H1 (cell line): ENCODE data around the gene CTBP2. TPM values are rescaled to one million over a fixed set of nuclear protein-coding genes. Genes with fewer than 3 reads are reported as not detected.

Experiments
- CTCF ChIA-PET: fragments of 300-600 bp; sonication (Branson Sonifier 250); formaldehyde crosslinking; loops from one replicate; lab custom pipeline; 2021; ENCODE audit not compliant: partially characterized antibody; lab: Charles Lee
- POLR2A ChIA-PET: fragments of 300-600 bp; sonication (Branson Sonifier 250); formaldehyde crosslinking; loops from one replicate; lab custom pipeline; 2021; ENCODE audit warnings: inconsistent platforms; ENCODE audit not compliant: partially characterized antibody; lab: Charles Lee
- DNase-seq, 2 experiments: peaks; one replicate each; pipeline versions ENCODE4 v3.0.0 to v3.0.0-alpha.2; 2010 to 2022; ENCODE audit warnings: low spot score in 2 of 2, low read depth in 1 of 2, mixed read lengths in 1 of 2
- FAIRE-seq: peaks from 2 replicates; lab custom pipeline; 2011; peaks lifted over from hg19 to GRCh38; lab: Jason Lieb, UNC
- H2AFZ ChIP-seq: 2 replicates; pipeline ENCODE4 v1.8.1; 2012; ENCODE audit warnings: low read length, inconsistent platforms
- H2AK5ac ChIP-seq: 2 replicates; pipeline ENCODE4 v1.6.1; 2013; ENCODE audit warnings: low read depth, low read length
- H2BK120ac ChIP-seq: replicated peaks from 2 replicates; pipeline ENCODE3; 2013; ENCODE audit warnings: low read depth, low read length, inconsistent platforms
- H2BK12ac ChIP-seq: 2 replicates; pipeline ENCODE4 v1.6.1; 2013; ENCODE audit warnings: low read depth, low read length
- H2BK15ac ChIP-seq: 2 replicates; pipeline ENCODE4 v1.6.1; 2013; ENCODE audit warnings: low read length
- H2BK20ac ChIP-seq: 2 replicates; pipeline ENCODE4 v1.6.1; 2013; ENCODE audit warnings: low read length
- H2BK5ac ChIP-seq: 2 replicates; pipeline ENCODE4 v1.6.1; 2013; ENCODE audit warnings: low read depth, low read length
- H3K14ac ChIP-seq: 2 replicates; pipeline ENCODE4 v1.6.1; 2013; ENCODE audit warnings: inconsistent platforms; ENCODE audit not compliant: insufficient read length
- H3K18ac ChIP-seq: 2 replicates; pipeline ENCODE4 v1.6.1; 2013; ENCODE audit warnings: low read length; ENCODE audit errors: extremely low read depth
- H3K23ac ChIP-seq: 2 replicates; pipeline ENCODE4 v1.6.1; 2013; ENCODE audit warnings: inconsistent platforms; ENCODE audit not compliant: insufficient read length
- H3K23me2 ChIP-seq: 2 replicates; pipeline ENCODE4 v1.6.1; 2013; ENCODE audit warnings: low read depth, low read length
- H3K27ac ChIP-seq: 2 replicates; pipeline ENCODE4 v1.6.1; 2011; ENCODE audit warnings: low read depth, low read length, inconsistent platforms
- H3K27me3 ChIP-seq, 4 experiments: replicated peaks in 1 of 4; 1 replicate in 1 of 4; 2 replicates in 3 of 4; pipeline versions ENCODE4 v1.6.1 to v1.8.1; 2011 to 2013; ENCODE audit warnings: low read length in 3 of 4, mild to moderate bottlenecking in 3 of 4, inconsistent platforms in 2 of 4, mixed read lengths in 2 of 4, moderate library complexity in 1 of 4; ENCODE audit not compliant: control insufficient read depth in 3 of 4, insufficient read depth in 3 of 4; ENCODE audit errors: extremely low read depth in 1 of 4
- H3K36me3 ChIP-seq, 4 experiments: 2 replicates each; pipeline versions ENCODE4 v1.6.1 to v1.8.1; 2011 to 2013; ENCODE audit warnings: mild to moderate bottlenecking in 4 of 4, low read length in 3 of 4, moderate library complexity in 2 of 4, control low read depth in 1 of 4, inconsistent platforms in 1 of 4; ENCODE audit not compliant: insufficient read depth in 4 of 4, control insufficient read depth in 2 of 4
- H3K4ac ChIP-seq: replicated peaks from 2 replicates; pipeline ENCODE3; 2013; ENCODE audit warnings: low read length, low read depth, mixed read lengths, inconsistent platforms; ENCODE audit not compliant: insufficient read length
- H3K4me1 ChIP-seq, 4 experiments: replicated peaks in 1 of 4; 1 replicate in 1 of 4; 2 replicates in 3 of 4; pipeline versions ENCODE4 v1.6.1 to v1.8.1; 2011 to 2013; ENCODE audit warnings: low read length in 3 of 4, inconsistent platforms in 2 of 4, mixed read lengths in 1 of 4; ENCODE audit not compliant: insufficient read depth in 4 of 4, control insufficient read depth in 3 of 4
- H3K4me2 ChIP-seq, 2 experiments: 2 replicates each; pipeline versions ENCODE4 v1.6.1 to v1.8.1; 2011 to 2013; ENCODE audit warnings: low read depth in 2 of 2, low read length in 2 of 2, control low read depth in 1 of 2, inconsistent platforms in 1 of 2, mild to moderate bottlenecking in 1 of 2; ENCODE audit not compliant: insufficient read depth in 1 of 2
- H3K4me3 ChIP-seq, 4 experiments: fragments of 200-600, 300-600 bp in 1 of 4; sonication (generic), shearing (Covaris generic), sonication (Bioruptor Twin) in 1 of 4; 2 replicates each; pipeline versions ENCODE4 v1.5.1 to v1.8.1; 2011 to 2016; ENCODE audit warnings: low read length in 4 of 4, low read depth in 3 of 4, control low read depth in 2 of 4, inconsistent platforms in 2 of 4, mild to moderate bottlenecking in 2 of 4, mixed read lengths in 1 of 4, moderate library complexity in 1 of 4; ENCODE audit not compliant: insufficient read depth in 2 of 4; ENCODE audit errors: extremely low read depth in 1 of 4
- H3K56ac ChIP-seq: replicated peaks from 2 replicates; pipeline ENCODE3; 2013; ENCODE audit warnings: low read depth, mild to moderate bottlenecking, mixed read lengths, low read length, inconsistent platforms; ENCODE audit not compliant: insufficient read length
- H3K79me1 ChIP-seq: 2 replicates; pipeline ENCODE4 v1.6.1; 2013; ENCODE audit warnings: low read depth, low read length, control low read depth
- H3K79me2 ChIP-seq, 2 experiments: 2 replicates each; pipeline versions ENCODE4 v1.6.1 to v1.8.1; 2012 to 2013; ENCODE audit warnings: low read length in 2 of 2, mild to moderate bottlenecking in 2 of 2, inconsistent platforms in 1 of 2; ENCODE audit not compliant: insufficient read depth in 2 of 2, control insufficient read depth in 1 of 2
- H3K9ac ChIP-seq, 4 experiments: replicated peaks in 1 of 4; 1 replicate in 1 of 4; 2 replicates in 3 of 4; pipeline versions ENCODE4 v1.6.1 to v1.8.1; 2011 to 2013; ENCODE audit warnings: low read depth in 3 of 4, low read length in 3 of 4, control low read depth in 2 of 4, mild to moderate bottlenecking in 2 of 4, moderate library complexity in 2 of 4, inconsistent platforms in 1 of 4; ENCODE audit errors: extremely low read depth in 1 of 4
- H3K9me3 ChIP-seq, 2 experiments: 2 replicates each; pipeline versions ENCODE4 v1.6.1 to v1.8.1; 2012 to 2013; ENCODE audit warnings: mild to moderate bottlenecking in 2 of 2, moderate library complexity in 2 of 2, control low read depth in 1 of 2, inconsistent platforms in 1 of 2, low read depth in 1 of 2, low read length in 1 of 2, mixed read lengths in 1 of 2; ENCODE audit not compliant: insufficient read depth in 2 of 2
- H4K20me1 ChIP-seq, 2 experiments: replicated peaks in 1 of 2; 2 replicates each; pipeline versions ENCODE3 to v1.8.1; 2011 to 2013; ENCODE audit warnings: inconsistent platforms in 2 of 2, low read length in 2 of 2, mild to moderate bottlenecking in 1 of 2; ENCODE audit not compliant: insufficient read depth in 2 of 2, control insufficient read depth in 1 of 2
- H4K5ac ChIP-seq: 2 replicates; pipeline ENCODE4 v1.6.1; 2013; ENCODE audit warnings: low read length, low read depth, mixed read lengths, inconsistent platforms; ENCODE audit not compliant: insufficient read length
- H4K8ac ChIP-seq: 2 replicates; pipeline ENCODE4 v1.8.0; 2013; ENCODE audit warnings: mild to moderate bottlenecking, moderate library complexity, low read length, inconsistent platforms; ENCODE audit not compliant: insufficient read depth; ENCODE audit errors: extremely low read depth
- H4K91ac ChIP-seq: replicated peaks from 2 replicates; pipeline ENCODE3; 2013; ENCODE audit warnings: low read length, mixed read lengths, inconsistent platforms; ENCODE audit not compliant: insufficient read length
- EGR1 ChIP-seq: IDR thresholded peaks from 2 replicates; pipeline ENCODE4 v1.6.1; 2011; ENCODE audit warnings: low read depth, low read length, borderline replicate concordance
- HDAC6 ChIP-seq: IDR thresholded peaks from one replicate; pipeline ENCODE4 v1.7.1; 2012; ENCODE audit warnings: low read depth, mild to moderate bottlenecking, inconsistent platforms, low read length, moderate library complexity
- WGBS, 2 experiments: shearing (Covaris generic) in 1 of 2; methylation state at CpG; one replicate each; pipeline versions ENCODE4 v1.1.6 to v1.1.7; 2013 to 2015; ENCODE audit warnings: low lambda C conversion rate in 2 of 2, mixed read lengths in 2 of 2, inconsistent platforms in 1 of 2, low coverage in 1 of 2, missing lambda C conversion rate in 1 of 2; ENCODE audit not compliant: insufficient replicate concordance in 2 of 2, insufficient coverage in 1 of 2, insufficient read length in 1 of 2; ENCODE audit errors: extremely low coverage in 1 of 2, missing lambda C conversion rate in 1 of 2; 5-methylcytosine and 5-hydroxymethylcytosine counted together
- polyA plus RNA-seq, 7 experiments: library from polyadenylated mRNA; depleted of rRNA in 3 of 7; stranded (reverse) in 5 of 7; unstranded in 2 of 7; fragments of >200 nt in 5 of 7; fragments of 200-250 nt in 2 of 7; gene quantifications; 1 replicate in 5 of 7; 2 replicates in 1 of 7; 4 replicates in 1 of 7; pipeline versions ENCODE4 v1.2.1 to v1.2.3, GENCODE V29; 2011 to 2013; ENCODE audit warnings: missing spikeins in 2 of 7, mixed read lengths in 2 of 7
- total RNA-seq: library from RNA; stranded (reverse); fragmentation: NEBNext Ultra II Directional; extraction: Animal tissue kit (Norgen Biotek cat#: 25700); gene quantifications from 2 replicates; pipeline ENCODE4 v1.2.1, GENCODE V29; 2021

Gene CTBP2
- total and polyA plus RNA-seq, 2 of the 8 experiments (the other 6 are each of a cell fraction or from before 2014, with no cell fraction given), result 208 to 221 TPM

GRCh38 chr10:125023255-125023654 lies 137.1 kb downstream of the CTBP2 start:
- Histone ChIP-seq H3K14ac (no peak overlapping the region), H2BK15ac (no peak overlapping the region), H3K9me3 (peaks cover 10 to 14% of the 10 kb centered on the region in 2 experiments; a peak in 3 of 4 replicates), H2AK5ac (no peak overlapping the region), H2BK12ac (no peak overlapping the region), H4K20me1 (peaks cover 32% of the 10 kb centered on the region in 2 experiments), H2BK5ac (no peak overlapping the region; the same call in 1 of the 2 replicates), H4K5ac (no peak overlapping the region), H3K23ac (no peak overlapping the region), H2BK20ac (no peak overlapping the region), H3K79me2 (peaks cover 11 to 100% of the 10 kb centered on the region in 2 experiments; a peak in 3 of 4 replicates), H3K4me1 (peaks cover 0 to 2% (median under 1%) of the 10 kb centered on the region in 4 experiments; a peak in 4 of 7 replicates), H3K23me2 (no peaks in the 10 kb centered on the region), H2AFZ (no peak overlapping the region), H3K9ac (no peak overlapping the region), H3K4me2 (no peak overlapping the region), H3K4ac (no peak overlapping the region), H3K79me1 (peaks cover 33% of the 10 kb centered on the region), H3K27ac (no peak overlapping the region), H4K8ac (no peak overlapping the region; the same call in 1 of the 2 replicates), H3K4me3 (no peak overlapping the region), H4K91ac (no peak overlapping the region), H3K27me3 (no peaks in the 10 kb centered on the region), H3K36me3 (peaks cover 6 to 68% (median 33%) of the 10 kb centered on the region in 4 experiments; a peak in 7 of 8 replicates), H2BK120ac (no peak overlapping the region), H3K18ac (no peak overlapping the region), H3K56ac (no peak overlapping the region)
- CTCF ChIA-PET, result no interaction called here
- FAIRE-seq (no peak), DNase-seq (no peak)
- WGBS, 2 experiments, result 95% methylated on average over 21 of the region's 21 CpGs; no CpG with 5 or more reads in 1 of the 2 experiments
- no peak for TF ChIP-seq EGR1
- TF ChIP-seq HDAC6, result no peak
- POLR2A ChIA-PET, result no interaction called here
